GM19351 (cell line): ENCODE results near the gene GATA6.

Source experiments
- ATAC-seq: cut with Tn5 transposase; IDR thresholded peaks from one replicate; pipeline ENCODE4 v1.9.1; 2021; ENCODE audit warnings: mild to moderate bottlenecking, moderate library complexity; ENCODE audit not compliant: unreplicated experiment

GATA6 gene

DNA sequence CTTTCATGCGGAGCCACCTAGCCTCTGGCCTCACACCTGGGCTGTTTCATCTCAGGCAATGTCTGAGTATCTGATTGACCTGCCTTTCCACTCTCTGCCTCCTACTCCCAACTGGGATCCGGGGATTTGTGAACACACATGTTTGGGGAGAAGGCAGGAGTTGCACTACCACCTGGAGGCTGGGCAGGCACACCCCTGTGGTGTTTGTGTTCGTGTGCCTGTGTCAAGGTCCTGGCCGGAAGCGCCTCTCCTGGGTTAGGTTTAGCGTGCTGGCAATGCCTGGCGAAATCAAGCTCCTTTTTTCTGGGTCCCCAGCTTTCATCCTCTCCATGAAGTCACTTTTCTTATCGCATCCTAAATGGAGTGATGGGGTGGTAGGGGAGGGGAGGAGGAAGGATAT lies 63.9 kb downstream of the GATA6 start:
- no peak for ATAC-seq

DNA sequence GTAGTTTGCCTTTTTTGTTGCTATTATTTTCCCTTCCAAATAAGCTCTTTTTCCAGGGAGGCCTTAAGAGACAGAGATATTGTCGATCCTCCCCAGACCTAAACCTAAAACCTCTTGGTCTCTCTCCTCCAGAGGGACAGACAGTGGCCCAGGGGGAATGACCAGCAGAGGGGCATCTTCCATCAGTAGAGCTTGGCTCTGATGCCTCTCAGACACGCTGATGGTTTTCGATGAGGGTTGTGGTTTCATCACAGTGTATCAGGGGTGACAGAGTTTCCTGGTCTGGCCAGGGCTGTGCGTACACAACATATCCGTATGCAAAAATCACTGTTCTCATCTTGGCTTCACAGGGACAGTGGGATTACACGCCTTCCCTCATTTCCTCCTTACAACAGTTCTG lies 68.6 kb downstream of the GATA6 start:
- no peak for ATAC-seq

DNA sequence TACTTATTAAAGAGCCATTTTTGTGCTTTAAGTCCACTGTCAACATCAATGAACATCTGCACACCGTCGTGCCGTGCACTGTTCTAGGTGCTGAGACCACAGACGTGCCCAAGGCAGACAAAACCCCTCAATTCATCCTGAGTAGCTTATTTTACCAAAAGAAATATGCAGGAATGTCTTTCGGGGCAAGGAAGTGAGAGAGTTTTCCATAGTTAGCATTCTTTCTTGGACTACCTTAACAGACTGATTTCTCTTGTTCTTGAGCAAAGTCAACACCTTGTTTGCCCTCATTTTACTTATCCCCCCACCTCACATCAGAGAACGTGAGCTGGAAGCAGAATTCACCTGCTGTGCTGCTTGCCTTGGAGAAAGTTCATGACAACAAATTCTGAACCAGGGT lies 69.3 kb downstream of the GATA6 start:
- ATAC-seq = no peak

DNA sequence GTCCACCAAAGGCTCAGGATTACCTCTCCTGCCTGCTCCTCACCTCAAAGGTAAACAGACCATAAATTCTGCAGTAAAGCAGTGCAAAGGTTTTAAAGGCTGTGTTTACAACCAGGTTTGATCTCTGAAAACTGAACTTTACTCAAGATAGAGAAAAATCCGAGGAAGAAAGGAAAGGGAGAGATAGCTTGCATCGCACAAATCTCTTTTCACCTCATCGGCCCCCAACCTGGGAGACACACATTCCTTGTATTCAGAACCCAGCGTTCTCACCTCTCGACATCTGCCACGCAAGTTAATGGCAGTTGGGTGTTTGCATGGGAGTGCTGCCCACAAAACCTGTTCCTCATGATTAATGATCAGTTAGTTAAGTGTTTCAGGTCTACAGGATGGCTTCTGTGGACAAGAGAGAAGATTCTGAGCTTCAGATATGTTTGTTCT lies 72.6 kb downstream of the GATA6 start:
- ATAC-seq = no peak

DNA sequence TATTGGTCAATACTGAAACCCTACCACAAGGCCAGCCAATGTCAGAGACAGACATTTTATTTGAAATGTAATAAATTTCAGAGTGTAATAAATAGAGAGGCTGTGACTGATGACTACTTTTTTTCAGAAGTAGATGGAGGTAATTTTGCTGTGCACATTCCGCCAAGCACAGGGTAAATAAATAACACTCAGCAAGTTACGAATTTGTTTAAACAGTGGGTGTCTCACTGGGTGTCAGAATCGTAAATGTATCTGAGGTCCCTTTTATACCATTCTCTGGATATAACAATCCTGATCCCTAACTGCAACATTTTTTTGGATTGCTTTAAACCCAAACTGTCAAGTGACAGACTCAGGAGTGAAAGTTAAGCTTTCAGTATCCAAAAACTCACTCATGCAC lies 74.1 kb downstream of the GATA6 start:
- no peak for ATAC-seq

DNA sequence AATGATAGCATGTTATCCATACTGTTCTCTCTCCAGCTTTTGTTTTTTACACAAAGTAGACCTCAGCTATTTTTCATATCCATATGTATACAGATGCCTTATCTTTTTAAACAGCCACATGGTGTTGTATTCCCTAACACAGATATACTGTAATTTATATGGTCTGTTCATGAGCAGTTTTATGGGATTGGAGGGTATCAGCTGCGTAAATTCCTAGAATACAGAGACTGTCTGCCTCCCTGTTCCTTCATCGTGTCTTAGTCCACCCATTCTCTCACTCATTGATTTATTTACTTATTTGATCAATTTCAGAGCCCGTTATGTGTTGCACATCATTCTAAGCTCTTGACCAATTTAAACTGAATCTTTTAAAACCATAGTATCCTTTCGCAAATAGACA lies 80.6 kb downstream of the GATA6 start:
- no peak for ATAC-seq

DNA sequence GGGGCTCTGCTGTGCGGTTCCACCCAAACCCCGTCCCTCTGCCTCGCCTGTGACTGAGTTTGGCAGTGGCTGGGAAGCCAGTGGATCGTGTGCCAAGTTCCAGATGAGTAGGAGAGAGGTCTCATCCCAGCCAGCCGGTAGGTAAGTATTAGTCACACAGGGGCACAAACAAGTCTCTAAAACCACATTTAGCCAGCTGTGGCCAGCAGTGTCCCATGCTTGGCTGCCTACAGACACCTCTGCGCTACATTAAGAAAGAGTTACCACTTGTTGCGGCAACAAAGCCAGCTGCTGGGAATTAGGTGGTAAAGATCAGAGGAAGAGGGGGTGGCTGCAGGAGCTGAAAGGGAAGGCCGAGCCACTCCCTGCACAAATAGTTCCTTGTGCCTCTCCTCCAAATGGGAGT lies 81.2 kb downstream of the GATA6 start:
- ATAC-seq = no peak
